SK-N-MC (cell line): ENCODE data around the gene SCFD1.
"Not testable (repeated sequence)": the region's sequence is repeated elsewhere in the genome, so short reads cannot be mapped to it uniquely, and the experiment has no call there.

ENCODE experiments used
- DNase-seq: peaks from one replicate; pipeline ENCODE4 v3.0.0-alpha.2; 2011; ENCODE audit warnings: low read depth, low spot score
- H3K27ac ChIP-seq: fragments of 200-600 bp; sonication (generic); 2 replicates; pipeline ENCODE4 v1.5.1; 2016; ENCODE audit warnings: mixed run types
- H3K36me3 ChIP-seq: fragments of 200-600 bp; sonication (generic); 2 replicates; pipeline ENCODE4 v1.6.1; 2017; ENCODE audit warnings: antibody characterized with exemption, low read length, mixed read lengths; ENCODE audit not compliant: insufficient read depth
- H3K4me3 ChIP-seq: fragments of 200-600 bp; sonication (generic); 2 replicates; pipeline ENCODE4 v1.5.1; 2016
- H3K9ac ChIP-seq: fragments of 200-600 bp; sonication (generic); 2 replicates; pipeline ENCODE4 v1.8.0; 2017; ENCODE audit warnings: mixed run types, mixed read lengths; ENCODE audit not compliant: insufficient read length
- H3K9me3 ChIP-seq: fragments of 200-600 bp; sonication (generic); 2 replicates; pipeline ENCODE4 v1.6.1; 2017; ENCODE audit warnings: low read depth, mild to moderate bottlenecking, antibody characterized with exemption, low read length, moderate library complexity, mixed read lengths
- EZH2 ChIP-seq: fragments of 200-600 bp; sonication (generic); IDR thresholded peaks from one replicate; pipeline ENCODE4 v1.6.1; 2017; ENCODE audit warnings: antibody characterized with exemption
- FOXP2 ChIP-seq: optimal IDR thresholded peaks from 2 replicates; pipeline ENCODE3; 2011; ENCODE audit warnings: mild to moderate bottlenecking, moderate library complexity; ENCODE audit not compliant: insufficient read depth; ENCODE audit errors: extremely low read length, control extremely low read depth
- POLR2AphosphoS5 ChIP-seq: IDR thresholded peaks from 2 replicates; pipeline ENCODE4 v1.6.1; 2012; ENCODE audit warnings: mild to moderate bottlenecking, low read depth, low read length, borderline replicate concordance

Gene SCFD1, protein sequence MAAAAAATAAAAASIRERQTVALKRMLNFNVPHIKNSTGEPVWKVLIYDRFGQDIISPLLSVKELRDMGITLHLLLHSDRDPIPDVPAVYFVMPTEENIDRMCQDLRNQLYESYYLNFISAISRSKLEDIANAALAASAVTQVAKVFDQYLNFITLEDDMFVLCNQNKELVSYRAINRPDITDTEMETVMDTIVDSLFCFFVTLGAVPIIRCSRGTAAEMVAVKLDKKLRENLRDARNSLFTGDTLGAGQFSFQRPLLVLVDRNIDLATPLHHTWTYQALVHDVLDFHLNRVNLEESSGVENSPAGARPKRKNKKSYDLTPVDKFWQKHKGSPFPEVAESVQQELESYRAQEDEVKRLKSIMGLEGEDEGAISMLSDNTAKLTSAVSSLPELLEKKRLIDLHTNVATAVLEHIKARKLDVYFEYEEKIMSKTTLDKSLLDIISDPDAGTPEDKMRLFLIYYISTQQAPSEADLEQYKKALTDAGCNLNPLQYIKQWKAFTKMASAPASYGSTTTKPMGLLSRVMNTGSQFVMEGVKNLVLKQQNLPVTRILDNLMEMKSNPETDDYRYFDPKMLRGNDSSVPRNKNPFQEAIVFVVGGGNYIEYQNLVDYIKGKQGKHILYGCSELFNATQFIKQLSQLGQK

GRCh38 chr14:30621940-30622830 is at the start of gene SCFD1:
TSS of gene SCFD1 (plus strand) at chr14:30622319. CDS start at chr14:30622339, 20 bp downstream.
- H3K27ac ChIP-seq: peak within 1 kb of the TSS; percentile 85

DNA sequence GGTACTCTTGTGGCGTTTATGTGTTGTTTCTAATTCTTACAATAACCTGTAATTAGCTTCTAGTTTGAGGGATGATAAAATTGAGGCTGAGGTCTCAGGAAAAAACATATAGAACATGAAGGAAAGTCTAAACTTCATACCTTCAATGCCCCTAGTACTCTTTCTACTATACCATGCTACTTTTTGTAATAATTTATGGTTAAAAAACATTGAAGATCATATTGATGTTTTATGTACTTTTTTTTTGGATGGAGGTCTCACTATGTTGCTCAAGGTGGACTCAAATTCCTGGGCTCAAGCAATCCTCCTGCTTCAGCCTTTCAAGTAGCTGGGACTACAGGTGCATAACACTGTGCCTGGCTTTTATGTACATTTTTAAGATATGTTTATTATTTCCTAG is 49.3 kb upstream of the SCFD1 start:
- Histone ChIP-seq H3K9ac (no peak overlapping the region), H3K27ac (no peak overlapping the region), H3K9me3 (peaks cover 11% of the 10 kb centered on the region), H3K4me3 (no peak overlapping the region), H3K36me3 (peaks cover 19% of the 10 kb centered on the region)
- TF ChIP-seq EZH2 (no peak), FOXP2 (no peak), POLR2AphosphoS5 (no peak)
- no peak for DNase-seq

More at GRCh38 chr14:30621940-30622830, at the start of gene SCFD1:
- TF ChIP-seq EZH2 (no peak), FOXP2 (no peak), POLR2AphosphoS5 (peak; percentile 98)
- peaks cover 8% of the 10 kb centered on the region for H3K36me3 ChIP-seq
- peak; percentile 32 for DNase-seq
- H3K9ac ChIP-seq: peak within 1 kb of the TSS; percentile 93
- H3K9me3 ChIP-seq: no peaks in the 10 kb centered on the region
- peak within 1 kb of the TSS; percentile 87 for H3K4me3 ChIP-seq

DNA sequence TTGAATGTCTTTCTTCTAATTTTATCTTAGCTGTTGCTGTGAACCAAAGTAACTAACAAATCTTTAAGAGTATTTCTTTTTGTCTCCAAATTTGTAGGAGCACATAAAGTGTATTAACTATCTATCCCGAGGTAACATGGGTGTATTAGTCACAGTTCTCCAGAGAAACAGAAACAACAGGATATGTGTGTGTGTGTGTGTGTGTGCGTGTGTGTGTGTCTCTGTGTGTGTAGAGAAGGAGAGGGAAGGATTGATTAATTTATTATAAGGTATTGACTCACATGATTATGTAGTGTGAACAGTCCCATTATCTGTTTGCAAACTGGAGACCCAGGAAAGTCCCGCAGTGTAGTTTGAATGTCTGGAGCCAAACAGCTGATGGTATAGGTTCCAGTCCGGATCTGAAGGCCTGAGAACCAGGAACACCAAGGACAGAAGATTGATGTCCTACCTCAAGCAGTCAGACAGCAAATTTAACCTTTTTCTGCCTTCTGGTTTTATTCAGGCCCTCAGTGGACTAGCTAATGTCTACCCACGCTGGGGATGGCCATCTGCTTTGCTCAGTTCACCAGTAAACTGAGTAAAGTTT is 48.8 kb upstream of the SCFD1 start:
- peaks cover 21% of the 10 kb centered on the region for H3K36me3 ChIP-seq
- no peak overlapping the region for H3K27ac ChIP-seq
- no peak overlapping the region for H3K4me3 ChIP-seq
- H3K9ac ChIP-seq: no peak overlapping the region
- TF ChIP-seq POLR2AphosphoS5 (no peak), FOXP2 (no peak), EZH2 (no peak)
- DNase-seq: no peak
- H3K9me3 ChIP-seq: peaks cover 10% of the 10 kb centered on the region

DNA sequence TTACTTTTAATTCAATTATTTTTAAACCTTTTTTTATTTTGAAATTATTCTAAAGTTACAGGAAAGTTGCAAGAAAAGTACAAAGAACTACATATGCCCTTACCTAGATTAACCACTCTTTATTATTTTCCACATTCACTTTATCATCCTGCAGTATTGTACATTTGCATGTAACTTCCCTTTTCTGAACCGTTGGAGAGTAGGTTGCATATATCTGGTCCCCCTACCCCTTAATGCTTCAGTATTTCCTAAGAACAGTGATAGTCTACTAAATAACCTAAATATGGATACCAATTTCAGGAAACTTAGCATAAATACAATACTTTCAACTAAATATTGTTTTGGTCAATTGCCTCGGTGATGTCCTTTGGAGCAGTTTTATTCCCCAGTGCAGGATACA is 48.2 kb upstream of the SCFD1 start:
- peaks cover 24% of the 10 kb centered on the region for H3K36me3 ChIP-seq
- peaks cover 7% of the 10 kb centered on the region for H3K9me3 ChIP-seq
- no peak overlapping the region for H3K4me3 ChIP-seq
- TF ChIP-seq POLR2AphosphoS5: no peak
- no peak for TF ChIP-seq EZH2
- no peak for TF ChIP-seq FOXP2
- no peak for DNase-seq
- H3K9ac ChIP-seq: no peak overlapping the region
- H3K27ac ChIP-seq: no peak overlapping the region

DNA sequence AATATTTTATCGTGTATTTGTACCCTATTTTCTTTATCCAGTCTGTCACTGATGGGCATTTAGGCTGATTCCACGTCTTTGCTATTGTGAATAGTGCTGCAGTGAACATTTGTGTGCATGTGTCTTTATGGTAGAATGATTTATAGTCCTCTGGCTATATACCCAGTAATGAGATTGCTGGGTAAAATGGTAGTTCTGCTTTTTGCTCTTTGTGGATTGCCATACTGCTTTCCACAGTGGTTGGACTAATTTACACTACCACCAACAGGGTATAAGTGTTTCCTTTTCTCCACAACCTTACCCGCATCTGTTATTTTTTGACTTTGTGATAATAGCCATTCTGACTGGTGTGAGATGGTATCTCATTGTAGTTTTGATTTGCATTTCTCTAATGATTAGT is 47.3 kb upstream of the SCFD1 start:
- peaks cover 25% of the 10 kb centered on the region for H3K36me3 ChIP-seq
- DNase-seq, H3K9me3 ChIP-seq, H3K27ac ChIP-seq, H3K4me3 ChIP-seq, H3K9ac ChIP-seq: not testable (repeated sequence)

- DNase-seq, H3K27ac ChIP-seq, H3K9ac ChIP-seq, H3K4me3 ChIP-seq, H3K9me3 ChIP-seq: not testable (repeated sequence)
- peaks cover 30% of the 10 kb centered on the region for H3K36me3 ChIP-seq
Measured at GRCh38 chr14:30576333-30576732, 45.8 kb upstream of the SCFD1 start.

DNA sequence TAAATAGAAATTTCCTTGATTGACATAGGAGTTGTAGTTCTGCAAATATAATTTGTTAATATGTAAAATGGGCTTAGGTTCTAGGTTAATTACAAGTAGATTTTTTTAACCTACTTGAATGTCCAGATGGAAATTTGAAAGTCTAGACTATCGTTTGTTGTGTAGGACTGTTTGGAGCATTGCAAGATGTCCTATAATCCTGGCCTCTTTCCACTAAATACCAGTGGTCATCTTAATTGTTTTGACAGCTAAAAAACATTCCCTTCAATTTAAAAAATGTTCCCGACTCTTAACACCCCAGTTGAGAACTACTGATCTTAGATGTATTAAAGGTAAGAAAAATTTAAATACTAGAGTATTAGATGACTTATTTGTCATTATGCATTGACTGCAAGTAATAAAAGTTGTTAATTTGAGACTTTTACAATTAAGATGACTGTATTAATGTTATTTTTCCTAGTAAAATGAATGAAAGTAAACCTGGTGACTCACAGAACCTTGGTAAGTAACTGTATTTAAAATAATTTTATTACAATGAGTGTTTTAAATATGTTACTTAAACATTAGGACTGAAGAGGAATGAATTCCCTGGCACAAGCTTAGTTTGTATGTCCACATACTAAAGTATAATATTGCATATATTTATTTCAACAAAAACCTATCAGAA is 41.4 kb upstream of the SCFD1 start:
- no peak for DNase-seq
- TF ChIP-seq FOXP2 (no peak), EZH2 (no peak), POLR2AphosphoS5 (no peak)
- peaks cover 6% of the 10 kb centered on the region; the same call in 1 of the 2 replicates for H3K9me3 ChIP-seq
- H3K27ac ChIP-seq: no peak overlapping the region
- peaks cover 53% of the 10 kb centered on the region for H3K36me3 ChIP-seq
- no peak overlapping the region for H3K4me3 ChIP-seq
- H3K9ac ChIP-seq: no peak overlapping the region

DNA sequence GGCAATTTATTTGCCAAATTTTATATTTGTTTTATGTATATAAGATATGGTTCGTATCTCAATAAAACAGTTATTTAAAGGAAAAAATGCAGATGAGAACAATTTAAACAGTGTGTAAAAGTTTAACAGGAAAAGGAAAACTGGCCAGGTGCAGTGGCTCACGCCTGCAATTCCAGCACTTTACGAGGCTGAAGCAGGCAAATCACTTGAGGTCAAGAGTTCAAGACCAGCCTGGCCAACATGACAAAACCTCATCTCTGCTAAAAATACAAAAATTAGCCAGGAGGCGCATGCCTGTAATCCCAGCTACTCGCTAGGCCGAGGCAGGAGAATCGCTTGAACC is 40.9 kb upstream of the SCFD1 start:
- no peak for TF ChIP-seq EZH2
- TF ChIP-seq FOXP2: no peak
- TF ChIP-seq POLR2AphosphoS5: no peak
- H3K9me3 ChIP-seq: peaks cover 6% of the 10 kb centered on the region; the same call in 1 of the 2 replicates
- H3K4me3 ChIP-seq: no peak overlapping the region
- H3K9ac ChIP-seq: no peak overlapping the region
- peaks cover 58% of the 10 kb centered on the region for H3K36me3 ChIP-seq
- no peak for DNase-seq
- no peak overlapping the region for H3K27ac ChIP-seq
